DOHH2 (cell line): ENCODE measurements around the gene CSNK2A3.

Experiments used
- CTCF ChIP-seq: fragments of 200-600 bp; sonication (generic); IDR thresholded peaks from one replicate; pipeline ENCODE4 v1.5.1; 2014; ENCODE audit warnings: antibody characterized with exemption, mild to moderate bottlenecking, low read depth, low read length; ENCODE audit not compliant: poor library complexity, severe bottlenecking
- EZH2phosphoT487 ChIP-seq: fragments of 200-600 bp; sonication (generic); IDR thresholded peaks from 2 replicates; pipeline ENCODE4 v1.6.1; 2017; ENCODE audit warnings: borderline replicate concordance, mild to moderate bottlenecking, antibody characterized with exemption, low read length, moderate library complexity, mixed read lengths

DNA sequence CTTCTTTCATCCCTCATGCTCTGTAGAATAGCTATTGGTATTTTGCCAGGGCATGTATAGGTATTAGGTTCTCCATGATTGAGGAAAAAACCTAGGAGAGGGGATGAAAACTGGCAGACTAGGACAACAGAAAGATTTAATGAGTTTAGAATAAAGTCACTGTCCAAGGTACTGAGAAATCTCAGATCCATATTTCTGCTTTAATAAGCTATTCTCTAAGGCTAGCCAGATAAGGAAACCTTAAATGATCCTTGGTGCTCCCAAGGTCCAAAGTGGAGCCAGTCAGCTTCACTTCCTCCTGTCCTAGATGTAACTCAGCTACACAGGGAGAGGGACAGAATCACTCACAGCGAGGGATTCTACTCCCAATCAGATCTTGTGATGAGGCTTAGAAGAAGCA lies 13.7 kb upstream of the CSNK2A3 start:
- no peak for TF ChIP-seq CTCF
- TF ChIP-seq EZH2phosphoT487: no peak
